GM18508 (cell line): ENCODE measurements around the gene SAMD3.
"Not testable (repeated sequence)": the region's sequence is repeated elsewhere in the genome, so short reads cannot be mapped to it uniquely, and the experiment has no call there.

Source experiments
- ATAC-seq: cut with Tn5 transposase; IDR thresholded peaks from one replicate; pipeline ENCODE4 v1.9.1; 2021; ENCODE audit warnings: moderate number of reproducible peaks; ENCODE audit not compliant: insufficient read depth, unreplicated experiment

The SAMD3 gene, protein sequence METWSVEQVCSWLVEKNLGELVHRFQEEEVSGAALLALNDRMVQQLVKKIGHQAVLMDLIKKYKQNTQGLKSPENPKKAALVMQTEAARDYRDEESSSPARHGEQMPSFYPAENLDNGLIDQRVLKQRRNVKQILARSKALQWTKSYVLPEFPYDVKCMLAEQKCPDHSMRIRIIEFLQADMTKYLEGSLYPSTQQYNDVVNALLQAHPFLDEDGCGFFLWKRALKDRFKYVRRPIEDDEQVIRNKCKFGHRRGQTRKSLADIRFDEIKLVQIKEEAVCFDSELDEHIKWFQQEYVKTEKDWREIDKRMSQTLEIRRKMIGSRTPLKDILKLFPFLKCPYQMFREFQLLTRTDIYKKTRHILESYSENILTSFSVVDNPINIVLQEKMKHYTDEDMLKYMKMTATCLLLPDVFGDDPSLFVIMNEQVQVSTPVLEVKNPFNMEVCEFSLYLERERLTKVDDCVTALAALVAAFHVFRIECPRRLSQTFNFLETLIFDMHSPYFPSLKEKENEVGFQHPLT

DNA sequence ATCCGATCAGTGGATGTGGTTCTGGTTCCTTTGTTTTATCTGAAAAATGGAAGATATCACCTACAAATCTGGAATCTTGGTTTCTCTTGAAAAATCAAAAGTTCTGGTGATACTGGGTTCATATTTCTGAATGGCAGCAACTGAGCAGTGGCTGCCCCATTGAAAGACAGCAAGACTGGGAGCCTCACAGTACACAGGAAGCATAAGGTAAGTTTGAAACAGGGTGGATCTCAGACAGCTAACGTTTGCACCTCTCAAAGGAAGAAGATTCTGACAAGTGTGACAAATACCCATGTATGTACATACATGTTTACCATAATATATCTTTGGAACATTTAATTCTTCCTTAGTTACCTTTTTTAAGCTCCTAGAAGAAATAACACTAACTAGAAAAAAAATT is at the start of gene SAMD3:
Gene SAMD3 (minus strand): TSS at position 177 of the 400 bp plus-strand sequence. CDS start 7,678 bp downstream, outside the sequence.
- ATAC-seq: no peak

DNA sequence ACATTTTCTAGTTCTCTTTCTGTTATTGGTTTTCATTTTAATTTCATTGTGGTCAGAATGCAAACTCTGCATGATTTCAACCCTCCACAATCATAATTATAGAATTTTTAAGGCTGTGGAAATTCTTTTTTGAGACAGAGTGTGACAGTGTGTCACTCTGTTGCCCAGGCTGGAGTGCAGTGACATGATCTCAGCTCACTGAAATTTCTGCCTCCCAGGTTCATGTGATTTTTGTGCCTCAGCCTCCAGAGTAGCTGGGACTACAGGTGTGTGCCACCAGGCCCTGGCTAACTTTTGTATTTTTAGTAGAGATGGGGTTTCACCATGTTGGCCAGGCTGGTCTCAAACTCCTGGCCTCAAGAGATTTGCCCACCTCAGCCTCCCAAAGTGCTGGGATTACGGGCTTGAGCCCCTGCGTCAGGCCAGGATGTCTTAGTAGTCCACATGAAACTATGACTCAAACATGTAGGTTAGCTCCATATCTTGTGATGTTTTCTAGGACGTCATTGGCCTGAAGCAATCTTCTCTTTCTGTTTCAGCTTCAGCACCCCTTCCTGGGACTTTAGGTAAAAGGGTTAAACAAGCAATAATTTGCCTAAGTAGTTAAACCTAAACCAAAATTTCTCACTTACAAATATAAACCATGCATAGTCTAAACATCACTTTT is 47.4 kb upstream of the SAMD3 start:
- ATAC-seq: peak; percentile 84

DNA sequence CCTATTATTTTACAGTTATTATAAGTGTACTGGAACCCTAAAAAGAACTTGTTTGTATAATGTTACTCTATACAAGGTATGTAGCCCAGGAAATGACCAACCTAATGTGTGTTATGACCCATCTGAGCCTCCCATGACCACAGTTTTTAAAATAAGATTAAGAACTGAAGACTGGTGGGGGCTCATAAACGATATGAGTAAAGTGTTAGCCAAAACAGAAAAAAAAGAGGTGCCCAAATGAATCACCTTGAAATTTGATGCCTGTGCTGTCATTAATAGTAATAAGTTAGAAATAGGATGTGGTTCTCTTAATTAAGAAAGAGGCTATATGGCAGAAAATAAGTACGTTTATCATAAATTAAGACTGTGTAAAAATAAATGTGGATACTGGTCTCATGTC is 42.8 kb upstream of the SAMD3 start:
- not testable (repeated sequence) for ATAC-seq

DNA sequence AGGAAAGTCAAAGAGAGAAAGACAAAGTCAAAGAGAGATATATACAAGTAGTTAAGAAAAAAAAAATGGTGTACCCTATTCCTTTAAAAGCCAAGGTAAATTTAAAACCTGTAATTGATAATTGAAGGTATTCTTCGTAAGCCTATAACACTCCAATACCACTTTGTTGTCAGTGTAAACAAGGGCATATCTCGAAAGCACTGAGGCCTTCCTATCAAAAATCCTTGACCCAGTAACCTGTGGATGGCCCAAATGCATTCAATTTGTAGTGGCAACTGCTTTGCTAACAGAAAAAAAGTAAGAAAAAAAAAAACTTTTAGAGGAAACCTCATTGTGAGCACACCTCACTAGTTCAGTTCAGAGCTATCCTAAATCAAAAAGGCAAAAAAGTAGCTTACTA is 39.3 kb upstream of the SAMD3 start:
- no peak for ATAC-seq

DNA sequence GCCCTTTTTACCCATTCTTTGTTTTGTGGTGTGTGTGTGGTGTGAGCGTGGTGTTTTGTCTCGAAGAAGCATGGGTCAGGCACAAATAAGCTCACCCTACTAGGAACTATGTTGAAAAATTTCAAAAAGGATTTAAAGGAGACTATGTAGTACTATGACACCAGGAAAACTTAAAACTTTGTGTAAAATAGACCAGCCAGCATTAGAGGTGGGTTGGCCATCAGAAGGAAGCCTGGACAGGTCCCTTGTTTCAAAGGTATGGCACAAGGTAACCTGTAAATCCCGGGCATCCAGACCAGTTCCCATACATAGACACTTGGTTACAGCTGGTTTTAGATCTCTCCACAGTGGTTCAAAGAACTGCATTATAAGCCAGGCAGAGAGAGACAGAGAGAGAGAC is 38.8 kb upstream of the SAMD3 start:
- ATAC-seq: not testable (repeated sequence)

DNA sequence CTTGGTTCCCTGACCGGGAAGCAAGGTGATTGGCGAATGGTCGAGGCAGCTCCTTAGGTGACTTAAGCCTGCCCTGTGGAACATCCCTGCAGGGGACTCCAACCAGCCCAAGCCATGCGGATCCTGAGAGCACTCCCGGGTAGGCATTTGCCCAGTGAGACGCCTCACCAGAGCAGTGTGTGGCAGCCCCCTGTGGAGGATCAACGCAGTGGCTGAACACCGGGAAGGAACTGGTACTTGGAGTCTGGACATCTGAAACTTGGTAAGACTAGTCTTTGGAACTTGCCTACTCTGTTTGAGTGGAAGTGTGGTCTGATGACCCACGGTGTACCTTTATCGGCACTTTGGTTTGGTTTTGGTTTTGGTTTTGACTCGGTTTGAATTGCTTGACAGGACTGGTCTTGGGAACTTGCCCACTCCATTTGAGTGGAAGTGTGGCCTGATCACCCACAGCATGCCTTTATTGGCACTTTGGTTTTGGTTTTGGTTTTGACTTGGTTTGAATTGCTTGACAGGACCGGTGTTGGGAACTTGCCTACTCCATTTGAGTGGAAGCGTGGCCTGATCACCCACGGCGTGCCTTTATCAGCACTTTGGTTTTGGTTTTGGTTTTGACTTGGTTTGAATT is 38.0 kb upstream of the SAMD3 start:
- not testable (repeated sequence) for ATAC-seq

DNA sequence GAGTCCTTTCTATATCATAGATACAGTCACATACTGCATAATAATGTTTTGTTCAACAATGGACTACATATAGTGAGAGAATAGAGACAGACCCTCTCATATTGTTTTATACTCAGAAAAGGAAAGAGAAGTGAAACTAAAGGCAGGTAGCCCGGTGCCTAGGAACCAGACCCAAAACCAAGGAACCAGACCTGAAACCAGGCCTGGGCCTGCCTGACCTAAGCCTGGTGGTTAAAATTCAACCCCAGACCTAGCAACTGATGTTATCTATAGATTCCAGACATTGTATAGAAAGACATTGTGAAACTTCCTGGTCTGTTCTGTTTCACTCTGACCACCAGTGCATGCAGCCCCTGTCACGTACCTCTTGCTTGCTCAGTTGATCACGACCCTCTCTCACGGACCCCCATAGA is 37.3 kb upstream of the SAMD3 start:
- peak; percentile 64 for ATAC-seq

DNA sequence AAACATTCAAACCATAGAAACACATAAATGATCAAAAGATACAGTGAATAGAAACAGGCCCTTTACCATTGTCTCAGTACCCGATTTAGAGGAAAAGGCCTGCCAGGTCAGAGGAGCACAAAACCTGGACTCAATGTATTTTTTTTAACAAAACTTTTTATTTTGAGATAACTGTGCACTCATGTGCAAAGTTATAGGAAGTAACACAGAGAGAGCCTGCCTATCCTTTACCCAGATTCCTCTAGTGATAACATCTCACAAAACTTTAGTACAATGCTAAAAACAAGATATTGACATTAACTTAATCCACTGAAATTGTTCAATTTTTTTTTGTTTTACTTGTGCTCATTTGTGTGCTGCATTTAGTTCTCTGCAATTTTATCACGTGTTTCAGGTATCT is 36.8 kb upstream of the SAMD3 start:
- ATAC-seq: peak; percentile 11

DNA sequence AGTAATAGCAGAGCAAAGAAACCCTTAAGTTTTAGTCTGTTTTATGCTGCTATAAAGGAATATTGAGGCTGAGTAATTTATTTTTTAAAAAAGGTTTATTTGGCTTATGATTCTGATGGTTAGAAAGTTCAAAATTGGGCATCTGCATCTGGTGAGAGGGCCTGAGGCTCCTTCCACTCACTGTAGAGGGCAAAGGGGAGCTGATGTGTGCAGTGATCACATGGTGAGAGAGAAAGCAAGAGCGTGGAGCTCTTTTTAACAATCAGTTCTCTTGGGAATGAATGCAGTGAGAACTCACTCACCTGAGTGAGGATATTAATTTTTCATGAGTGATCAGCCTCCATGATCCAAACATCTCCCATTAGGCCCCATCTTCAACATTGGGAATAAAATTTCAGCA is 36.4 kb upstream of the SAMD3 start:
- ATAC-seq: no peak

DNA sequence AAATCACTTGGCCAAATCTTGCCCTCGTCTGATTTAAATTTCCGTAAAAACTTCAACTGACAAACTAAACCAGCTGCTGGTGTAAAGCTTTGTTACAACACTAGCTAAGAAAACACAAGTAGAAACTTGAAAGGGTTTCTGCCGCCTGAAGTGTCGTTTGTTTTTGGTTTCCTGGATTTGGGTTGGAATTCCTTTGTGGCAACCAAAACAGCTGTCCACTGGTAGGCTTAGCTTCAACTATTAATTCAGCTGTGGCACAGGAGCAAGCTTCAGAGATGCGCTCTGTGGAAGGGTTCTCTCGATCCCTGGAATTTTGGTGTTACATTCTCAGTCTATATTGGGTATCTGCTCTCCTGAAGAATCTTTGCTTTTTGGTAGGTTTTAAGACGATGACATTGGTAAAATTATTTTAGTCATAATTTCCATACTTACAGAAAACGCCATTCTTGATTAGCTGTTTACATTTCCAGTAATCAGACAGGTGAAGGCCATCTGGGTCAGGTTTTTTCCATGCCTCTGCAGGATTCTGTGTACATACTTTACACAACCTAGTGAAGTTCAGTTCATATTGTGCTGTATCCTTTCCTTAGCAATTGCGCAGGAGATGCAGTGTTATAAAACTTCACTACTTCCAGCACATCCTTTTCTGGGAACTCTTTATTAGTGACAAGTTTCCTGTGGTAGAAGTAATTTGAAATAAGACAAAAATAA is 29.9 kb upstream of the SAMD3 start:
- ATAC-seq: no peak

DNA sequence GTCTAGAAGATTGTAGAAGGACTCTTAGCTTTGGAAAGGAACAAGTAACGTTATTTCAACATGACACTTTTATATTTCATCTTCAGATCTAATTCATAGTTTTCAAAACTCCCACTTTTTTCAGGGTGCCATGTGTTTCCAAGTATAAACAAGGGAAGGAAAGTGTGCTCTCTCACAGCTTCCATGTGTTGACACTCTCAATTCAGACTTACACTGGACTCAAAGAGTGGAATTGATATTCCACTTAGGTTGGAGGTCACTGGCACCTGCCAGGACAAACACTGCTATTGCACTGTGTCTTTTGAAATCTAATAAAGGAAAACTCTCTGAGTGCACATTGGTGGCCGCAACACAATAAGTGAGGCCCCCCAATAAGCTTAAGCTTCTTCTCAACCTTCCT is 22.5 kb upstream of the SAMD3 start:
- no peak for ATAC-seq

DNA sequence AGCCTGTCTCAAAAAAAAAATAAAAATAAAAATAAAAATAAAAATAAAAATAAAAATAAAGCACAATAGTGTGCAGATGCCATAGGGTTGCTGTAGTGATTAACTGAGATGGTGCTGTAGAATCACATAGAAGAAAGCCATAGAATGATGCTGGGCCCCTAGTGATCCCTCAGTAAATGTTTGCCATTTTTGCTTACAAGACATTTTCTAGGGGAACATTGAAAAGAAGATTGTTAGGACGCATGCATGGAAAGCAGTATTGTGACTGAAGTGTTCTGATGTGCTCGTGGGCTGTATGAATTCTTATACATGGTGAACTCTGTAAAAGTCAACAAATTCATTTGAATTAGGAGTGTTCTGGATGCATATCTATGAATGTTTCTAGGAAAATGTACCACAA is 22.0 kb upstream of the SAMD3 start:
- no peak for ATAC-seq

DNA sequence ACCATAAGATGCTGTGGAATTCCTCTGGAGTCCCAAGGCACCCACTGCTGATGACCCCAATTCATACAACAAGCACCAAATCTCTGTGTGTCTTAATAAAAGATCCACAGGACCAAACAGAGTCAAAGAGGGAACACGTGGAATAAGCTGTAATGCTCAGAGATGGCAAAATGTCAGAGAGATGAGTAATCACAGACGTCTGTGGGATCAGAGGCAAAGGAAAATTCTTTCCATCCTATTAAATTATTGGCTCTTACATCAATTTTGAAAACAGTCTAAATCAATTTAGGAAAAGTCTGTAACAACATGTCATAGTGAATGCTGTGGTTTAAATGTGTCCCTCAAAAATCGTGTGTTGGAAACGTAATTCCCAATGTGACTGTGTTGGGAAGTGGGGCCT is 17.5 kb upstream of the SAMD3 start:
- no peak for ATAC-seq

DNA sequence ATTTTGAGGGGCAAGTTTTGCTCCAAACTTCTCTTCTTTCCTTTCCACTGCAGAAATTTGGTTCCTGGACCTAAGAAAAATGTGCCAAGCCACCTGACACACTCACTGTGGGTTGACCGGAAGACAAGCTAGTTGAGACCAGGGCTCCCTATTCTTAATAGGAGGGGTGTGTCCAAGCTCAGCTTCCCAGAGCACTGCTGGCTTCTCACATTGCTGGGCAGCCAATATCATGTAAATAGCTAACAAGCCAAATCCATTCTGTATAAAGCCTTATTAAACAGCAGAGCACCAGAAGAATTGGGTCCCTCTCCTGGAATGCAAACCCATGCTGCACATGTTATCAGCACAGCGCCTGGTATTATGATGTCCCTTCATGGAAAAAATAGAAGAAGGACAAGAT is 17.0 kb upstream of the SAMD3 start:
- no peak for ATAC-seq

DNA sequence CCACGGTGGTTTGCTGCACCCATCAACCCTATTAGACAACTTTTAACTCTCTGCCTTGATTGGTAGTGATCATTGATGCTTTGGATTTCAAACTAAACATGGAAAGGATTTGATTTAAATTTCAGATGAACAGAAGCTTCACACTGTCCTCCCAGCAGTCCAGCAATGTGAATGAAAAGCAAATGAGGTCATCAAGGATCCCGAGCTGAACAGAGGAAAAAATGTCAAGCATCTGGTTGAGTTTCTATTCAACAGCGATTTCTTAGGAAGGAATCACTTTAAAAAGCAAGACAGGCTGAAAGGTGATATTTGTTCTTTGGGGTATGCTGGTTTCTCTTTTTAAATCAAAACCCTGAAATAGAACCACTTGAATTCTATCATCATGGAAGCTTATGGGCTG is 10.6 kb upstream of the SAMD3 start:
- no peak for ATAC-seq

DNA sequence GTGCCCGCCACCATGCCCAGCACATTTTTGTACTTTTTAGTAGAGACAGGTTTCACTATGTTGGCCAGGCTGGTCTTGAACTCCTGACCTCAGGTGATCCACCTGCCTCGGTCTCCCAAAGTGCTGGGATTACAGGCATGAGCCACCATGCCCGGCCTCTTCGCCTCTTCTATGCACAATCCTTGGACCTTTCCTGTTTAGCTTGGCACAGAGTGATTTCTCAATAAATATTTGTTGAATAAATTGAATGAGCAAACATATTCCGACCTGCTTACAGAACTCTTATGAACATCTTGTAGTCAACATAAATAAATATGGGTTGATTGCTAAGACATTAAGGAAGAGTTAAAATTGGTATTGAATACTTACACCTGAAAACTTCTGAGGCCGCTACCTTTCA is 7.8 kb upstream of the SAMD3 start:
- ATAC-seq: not testable (repeated sequence)

DNA sequence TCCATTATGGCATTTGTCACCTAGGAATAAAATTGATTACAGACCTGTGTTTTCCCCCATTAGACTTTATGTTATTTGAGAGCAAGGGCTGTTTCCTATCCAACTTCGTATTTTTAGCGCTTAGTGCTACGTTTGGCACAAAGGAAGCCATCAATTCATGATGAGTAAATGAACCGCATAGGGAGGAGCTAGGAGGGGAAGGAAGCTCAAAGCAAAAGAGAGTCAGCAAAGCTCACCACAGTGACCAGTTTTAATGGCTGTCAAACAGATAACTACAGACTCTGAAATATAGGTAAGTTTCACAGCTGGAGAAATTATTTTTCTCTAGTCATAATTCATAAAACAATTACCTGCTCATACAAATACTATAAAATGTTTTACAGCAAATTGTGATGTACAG is 6.9 kb upstream of the SAMD3 start:
- no peak for ATAC-seq

DNA sequence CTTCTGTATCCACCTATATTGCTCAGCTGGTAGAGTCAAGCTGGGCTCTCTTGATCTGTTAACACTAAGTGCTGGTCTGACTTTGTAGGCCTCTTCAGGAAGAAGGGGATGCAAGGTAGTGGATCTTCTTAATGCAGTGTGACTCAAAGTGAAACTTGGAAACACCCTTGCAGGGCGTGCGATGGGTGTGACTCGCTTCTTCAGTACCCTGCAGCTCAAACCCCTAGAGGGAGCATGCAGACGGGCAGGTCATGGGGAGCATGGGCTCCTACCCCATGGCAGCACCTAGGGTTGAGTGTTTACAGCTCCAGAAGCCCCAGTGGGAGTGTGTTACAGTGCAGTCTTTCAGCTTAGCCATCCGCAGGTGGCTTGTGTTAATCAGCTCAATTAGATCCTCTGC is 757 bp upstream of the SAMD3 start:
- ATAC-seq: peak; percentile 97

DNA sequence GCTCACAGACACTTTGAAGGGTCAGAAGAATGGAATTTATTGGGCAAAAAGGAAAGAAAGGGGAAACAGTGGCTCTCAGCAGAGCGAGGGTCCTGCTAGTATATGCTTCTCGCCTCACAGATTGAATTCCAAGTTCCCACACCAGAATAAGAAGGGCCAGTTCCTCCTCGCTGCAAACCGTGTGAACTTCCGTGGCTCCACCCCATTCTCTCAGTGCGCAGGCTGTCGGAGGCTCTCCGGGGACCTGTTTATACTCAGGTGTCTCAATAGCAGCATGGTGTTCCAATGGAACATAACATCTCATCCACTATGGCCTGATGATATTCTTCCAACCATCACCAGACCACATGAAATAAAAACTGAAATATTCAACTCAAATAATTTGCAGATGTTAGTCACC is 4.6 kb downstream of the SAMD3 start:
- ATAC-seq: no peak

DNA sequence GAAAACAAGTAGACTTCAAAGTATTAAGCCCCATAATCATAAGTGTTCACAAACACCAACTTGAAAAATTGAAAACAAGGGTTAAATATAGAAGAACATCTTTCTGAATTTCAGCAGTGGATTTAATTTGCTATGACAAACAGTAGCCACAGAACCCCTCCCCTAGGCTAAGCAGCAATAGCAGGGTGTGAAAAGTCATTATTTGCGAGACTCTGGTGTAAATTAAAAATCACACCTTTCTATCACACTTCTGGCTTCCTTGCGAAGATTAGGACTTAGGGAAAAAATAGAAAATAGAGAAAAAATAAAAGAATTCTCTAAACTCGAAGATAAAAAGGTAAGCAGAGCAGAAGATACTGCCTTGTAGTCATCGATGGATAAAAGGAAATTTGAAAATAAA is 6.1 kb downstream of the SAMD3 start:
- no peak for ATAC-seq

DNA sequence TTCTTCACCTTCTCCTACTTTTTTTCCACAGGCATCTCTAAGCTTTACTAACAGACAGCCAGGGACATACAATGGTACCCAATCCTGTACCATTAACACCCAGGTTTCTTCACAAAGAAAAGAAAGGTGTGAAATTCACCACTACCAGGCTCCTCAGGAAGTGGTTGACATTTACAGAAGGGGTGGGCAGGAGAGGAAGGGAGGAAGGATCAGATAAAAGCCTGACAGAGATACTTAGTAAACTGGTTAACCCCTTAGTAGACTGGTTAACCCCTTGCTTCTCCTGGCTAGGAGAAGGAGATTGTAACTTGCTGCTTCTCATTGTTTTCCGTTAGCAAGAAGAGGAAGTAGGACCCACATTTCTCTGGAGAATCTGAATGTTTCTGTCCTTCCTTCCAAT is 7.2 kb downstream of the SAMD3 start:
- no peak for ATAC-seq
